Transverse colon (tissue), 4 donors: Measurements from ENCODE around the gene RHOBTB1.

Source experiments
- EP300 ChIP-seq: sonication (generic); formaldehyde crosslinking; IDR thresholded peaks from one replicate; pipeline ENCODE4 v1.6.1; 2017; ENCODE audit warnings: antibody characterized with exemption, low read depth
- POLR2A ChIP-seq: fragments of 450-650 bp; IDR thresholded peaks from one replicate; pipeline ENCODE4 v1.6.1; 2016; ENCODE audit warnings: antibody characterized with exemption, mild to moderate bottlenecking, moderate library complexity
- POLR2AphosphoS5 ChIP-seq, 3 donors: sonication (generic); formaldehyde crosslinking; IDR thresholded peaks; one replicate each; pipeline ENCODE4 v1.6.1; 2016; ENCODE audit warnings: antibody characterized with exemption in 3 of 3
- TF ChIP-seq, protein P1 (sequence below), 5 experiments: fragments of 200-600 bp in 3 of 5; fragments of 450-650 bp in 2 of 5; sonication (generic) in 3 of 5; IDR thresholded peaks; 1 replicate in 2 of 5; 2 replicates in 3 of 5; pipeline ENCODE4 v1.5.1; 2016 to 2017; ENCODE audit warnings: antibody characterized with exemption in 5 of 5, inconsistent platforms in 3 of 5, mild to moderate bottlenecking in 2 of 5, moderate library complexity in 1 of 5

DNA sequence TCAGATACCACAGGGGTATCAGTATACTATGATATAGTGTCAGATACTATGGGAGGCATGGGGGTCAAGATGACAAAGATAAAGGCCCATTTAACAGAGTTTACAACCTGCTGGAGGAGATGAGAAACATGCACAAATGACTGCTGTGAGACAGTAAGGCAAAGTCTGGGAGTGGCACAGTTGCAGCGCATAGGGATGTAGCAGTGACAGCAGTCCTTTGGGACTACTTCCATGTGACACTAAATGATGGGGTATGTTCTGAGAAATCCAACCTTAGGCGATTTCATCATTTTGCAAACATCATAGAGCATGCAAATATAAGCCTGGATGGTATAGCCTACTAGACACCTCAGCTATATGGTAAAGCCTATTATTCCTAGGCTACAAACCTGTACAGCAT, 108.9 kb downstream of the RHOBTB1 start:
- TF ChIP-seq EP300, result no peak
- no peak for TF ChIP-seq POLR2A
- TF ChIP-seq, protein P1, sequence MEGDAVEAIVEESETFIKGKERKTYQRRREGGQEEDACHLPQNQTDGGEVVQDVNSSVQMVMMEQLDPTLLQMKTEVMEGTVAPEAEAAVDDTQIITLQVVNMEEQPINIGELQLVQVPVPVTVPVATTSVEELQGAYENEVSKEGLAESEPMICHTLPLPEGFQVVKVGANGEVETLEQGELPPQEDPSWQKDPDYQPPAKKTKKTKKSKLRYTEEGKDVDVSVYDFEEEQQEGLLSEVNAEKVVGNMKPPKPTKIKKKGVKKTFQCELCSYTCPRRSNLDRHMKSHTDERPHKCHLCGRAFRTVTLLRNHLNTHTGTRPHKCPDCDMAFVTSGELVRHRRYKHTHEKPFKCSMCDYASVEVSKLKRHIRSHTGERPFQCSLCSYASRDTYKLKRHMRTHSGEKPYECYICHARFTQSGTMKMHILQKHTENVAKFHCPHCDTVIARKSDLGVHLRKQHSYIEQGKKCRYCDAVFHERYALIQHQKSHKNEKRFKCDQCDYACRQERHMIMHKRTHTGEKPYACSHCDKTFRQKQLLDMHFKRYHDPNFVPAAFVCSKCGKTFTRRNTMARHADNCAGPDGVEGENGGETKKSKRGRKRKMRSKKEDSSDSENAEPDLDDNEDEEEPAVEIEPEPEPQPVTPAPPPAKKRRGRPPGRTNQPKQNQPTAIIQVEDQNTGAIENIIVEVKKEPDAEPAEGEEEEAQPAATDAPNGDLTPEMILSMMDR (IDR thresholded peaks at IDR 0.05), result no peak
- TF ChIP-seq POLR2AphosphoS5 (IDR thresholded peaks at IDR 0.05), result no peak
